HG03460 (cell line): ENCODE measurements around the gene GSE1.

Source experiments
- ATAC-seq: cut with Tn5 transposase; IDR thresholded peaks from one replicate; pipeline ENCODE4 v1.9.1; 2021; ENCODE audit not compliant: unreplicated experiment

The GSE1 gene

GRCh38 chr16:85645021-85645589, 32.0 kb downstream of the GSE1 start:
- ATAC-seq: no peak

DNA sequence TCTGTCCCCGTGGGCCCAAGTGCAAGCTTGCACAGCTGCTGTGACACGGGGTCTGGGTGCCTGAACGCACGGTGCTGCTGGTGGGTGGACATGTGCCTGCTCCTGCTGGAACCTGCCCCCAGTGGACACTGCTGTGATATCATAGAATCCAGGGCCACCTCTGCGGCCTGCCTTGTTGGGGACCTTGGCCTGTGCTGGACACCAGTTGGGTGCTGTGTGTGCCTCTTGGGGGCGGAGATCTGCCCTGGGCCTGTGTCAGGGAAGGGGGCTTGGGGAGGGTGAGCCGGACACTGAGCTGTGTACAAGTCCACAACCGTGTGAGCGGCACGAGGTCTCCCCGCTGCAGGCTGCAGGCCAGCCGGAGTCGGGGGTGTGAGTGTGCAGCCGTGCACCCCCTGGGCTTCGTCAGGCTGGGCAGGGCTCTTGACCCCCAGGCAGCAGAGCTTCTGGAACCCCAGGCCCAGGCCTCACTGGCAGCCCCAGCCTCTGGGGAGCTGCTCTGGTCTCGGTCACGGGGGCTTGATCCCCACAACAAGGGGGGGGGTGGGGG, 33.3 kb downstream of the GSE1 start:
- ATAC-seq: no peak

- ATAC-seq: no peak
Measured at GRCh38 chr16:85646976-85647375, 33.9 kb downstream of the GSE1 start.

DNA sequence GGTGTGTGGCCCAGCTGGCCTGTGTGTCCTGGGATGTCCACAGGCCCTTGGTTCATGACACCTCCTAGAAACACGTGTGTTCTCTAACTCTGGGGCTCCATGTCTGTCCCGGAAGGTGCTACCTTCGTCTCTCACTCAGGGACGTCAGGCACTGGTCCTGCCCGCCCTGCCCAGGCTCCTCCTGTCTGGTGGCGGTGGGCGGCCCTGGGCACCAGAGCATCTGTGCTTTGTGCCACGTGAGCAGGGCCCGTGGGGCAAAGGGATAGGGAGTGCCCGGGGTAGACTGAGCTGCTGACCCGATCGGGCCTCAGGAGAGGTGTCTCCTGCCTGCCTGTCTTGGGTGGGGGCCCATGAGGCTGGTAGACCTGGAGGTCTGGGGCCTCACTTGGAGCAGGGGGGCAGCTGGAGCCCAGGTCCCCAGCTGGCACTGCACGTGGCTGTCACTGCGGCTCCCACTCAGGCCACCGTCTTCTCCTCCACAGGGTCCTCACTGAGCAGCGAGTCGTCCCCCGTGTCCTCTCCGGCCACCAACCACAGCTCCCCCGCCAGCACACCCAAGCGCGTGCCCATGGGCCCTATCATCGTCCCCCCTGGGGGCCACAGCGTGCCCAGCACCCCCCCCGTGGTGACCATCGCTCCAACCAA, 35.1 kb downstream of the GSE1 start:
- no peak for ATAC-seq

GRCh38 chr16:85648805-85649204, 35.7 kb downstream of the GSE1 start:
- ATAC-seq: no peak

- no peak for ATAC-seq
Measured at GRCh38 chr16:85649411-85650134, 36.5 kb downstream of the GSE1 start.

DNA sequence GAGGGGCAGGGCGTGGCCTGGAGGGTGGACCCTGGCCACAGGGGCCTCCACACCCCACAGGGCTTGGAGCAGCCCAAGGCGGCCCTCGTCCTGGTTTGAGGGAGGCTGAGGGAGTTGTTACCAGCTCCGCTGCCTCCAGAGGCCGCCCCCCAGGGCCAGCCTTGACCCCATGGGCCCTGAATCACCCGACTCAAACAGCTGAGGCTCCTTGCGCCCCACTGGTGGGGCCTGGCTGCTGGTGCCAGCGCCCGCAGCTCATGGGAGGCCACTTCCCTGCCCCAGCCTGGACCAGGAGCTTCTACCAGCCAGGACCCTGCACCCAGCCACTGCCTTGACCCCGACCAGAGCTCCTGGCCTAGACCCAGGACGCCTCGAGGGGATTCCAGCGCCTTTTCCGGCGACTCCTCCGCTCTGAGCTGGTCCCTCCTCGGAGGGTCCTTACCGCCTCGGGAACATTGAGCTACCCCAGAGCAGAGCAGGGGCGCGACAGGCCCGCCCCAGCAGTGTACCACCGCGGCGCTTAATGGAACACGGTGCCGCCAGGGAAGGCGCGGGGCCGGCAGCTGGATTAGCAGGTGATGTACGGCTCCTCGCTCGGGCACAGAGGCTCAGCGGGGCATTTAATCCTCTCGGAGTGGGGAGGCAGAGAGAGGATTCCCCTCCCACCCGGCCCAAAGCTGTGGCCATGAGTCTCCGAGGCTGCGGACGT, 37.2 kb downstream of the GSE1 start:
- no peak for ATAC-seq

DNA sequence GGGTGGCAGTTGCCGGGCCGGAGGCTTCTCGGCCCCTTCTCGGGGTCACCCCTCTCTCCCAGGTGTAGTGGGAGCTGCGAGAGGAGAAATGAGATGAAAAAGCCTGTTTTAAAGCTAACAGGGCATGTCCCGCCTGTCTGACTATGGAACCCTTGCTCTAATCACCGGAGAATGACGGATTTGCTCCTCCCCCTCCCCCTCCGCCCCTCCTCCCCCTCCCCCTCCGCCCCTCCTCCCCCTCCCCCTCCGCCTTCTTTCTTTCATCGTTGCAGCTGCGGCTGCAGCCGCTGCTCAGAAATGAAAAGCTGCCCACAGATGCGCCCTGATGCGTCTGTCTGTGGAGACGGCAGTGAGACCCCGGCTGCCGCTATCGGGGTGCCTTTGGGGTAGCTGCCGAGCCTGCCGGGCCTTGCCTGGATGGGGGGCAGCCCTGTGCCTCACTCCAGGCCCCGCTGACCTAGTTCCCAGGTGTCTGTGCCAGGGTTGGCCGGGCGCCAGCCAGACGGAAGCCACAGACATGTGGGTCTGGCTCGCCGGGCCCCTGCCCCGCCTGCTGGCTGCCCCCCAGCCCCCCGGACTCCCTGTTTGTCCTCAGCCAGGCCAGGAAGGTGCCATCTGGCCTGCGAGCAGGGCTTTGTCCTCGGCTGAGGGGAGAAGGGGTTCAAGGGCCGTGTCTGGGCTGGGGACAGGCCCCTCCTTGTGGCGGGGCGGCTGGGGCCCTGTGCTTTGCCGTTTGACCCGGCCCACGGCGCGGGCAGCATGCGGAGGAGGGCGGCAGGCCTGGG, 37.9 kb downstream of the GSE1 start:
- ATAC-seq: no peak

GRCh38 chr16:85651629-85652430, 38.7 kb downstream of the GSE1 start:
- ATAC-seq: no peak

DNA sequence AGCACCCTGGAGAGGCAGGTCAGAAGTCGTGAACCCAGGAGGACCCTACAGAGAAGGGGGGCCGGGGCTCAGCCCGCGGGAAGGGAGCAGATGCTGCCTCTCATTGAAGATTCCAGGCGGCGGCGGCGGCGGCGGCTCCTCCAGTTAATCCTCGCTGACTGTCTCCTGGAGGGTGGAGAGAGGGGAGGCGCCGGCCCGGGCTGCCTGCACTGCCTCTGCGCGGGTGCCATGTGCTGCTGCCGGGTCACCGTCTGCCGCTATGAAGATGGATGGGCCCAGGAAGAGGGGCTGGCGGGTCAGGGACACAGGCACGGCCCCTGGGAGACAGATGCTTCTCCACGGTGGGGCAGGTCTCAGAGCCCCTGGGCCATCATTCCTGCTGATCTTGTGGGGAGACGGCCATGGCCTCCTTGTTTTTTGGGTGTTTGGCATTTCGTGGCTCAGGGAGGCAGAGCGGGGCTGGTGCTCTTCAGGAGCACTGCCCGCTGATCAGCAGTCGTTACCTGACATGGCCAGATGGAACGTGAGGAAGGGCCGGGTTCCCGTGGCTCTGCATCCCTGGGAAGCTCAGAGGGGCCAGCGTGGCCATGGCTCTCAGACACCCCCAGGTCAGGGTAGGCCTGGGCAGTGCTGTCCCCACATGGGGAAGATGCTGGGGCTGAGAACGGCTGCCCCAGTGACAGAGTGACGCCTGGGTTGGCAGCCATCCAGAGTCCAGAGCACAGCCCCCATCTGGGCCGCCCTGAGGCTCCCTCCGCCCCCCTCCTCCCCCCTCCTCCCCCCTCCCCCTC, 39.5 kb downstream of the GSE1 start:
- ATAC-seq: no peak

DNA sequence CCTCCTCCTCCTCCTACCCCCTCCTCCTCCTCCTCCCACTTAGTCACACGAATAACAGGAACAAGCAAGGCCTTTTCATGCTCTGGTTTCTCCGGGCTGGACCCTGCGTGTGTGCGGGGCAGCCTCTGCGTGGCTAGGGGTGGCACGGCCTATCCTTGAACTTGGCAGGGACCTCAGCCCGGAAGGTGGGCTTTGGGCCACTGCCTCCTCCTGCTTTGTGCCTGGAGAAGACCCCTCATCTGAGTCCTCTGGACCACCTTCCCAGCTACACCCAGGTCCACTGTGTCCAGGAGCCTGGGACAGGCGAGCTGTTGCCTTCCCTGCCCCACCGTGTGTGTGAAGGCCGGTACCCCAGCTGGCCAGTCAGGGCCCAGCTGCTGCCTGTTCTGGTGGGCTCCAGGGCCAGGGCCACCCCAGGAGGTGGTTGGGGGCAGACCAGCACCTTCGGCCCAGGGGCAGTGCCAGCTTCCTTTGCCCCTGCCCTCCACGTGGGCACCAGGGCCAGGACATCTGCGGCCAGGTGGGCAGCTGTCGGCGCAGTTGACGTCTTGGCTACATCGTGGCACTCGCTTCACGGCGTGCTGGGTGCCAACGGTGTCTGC, 40.3 kb downstream of the GSE1 start:
- ATAC-seq: no peak

DNA sequence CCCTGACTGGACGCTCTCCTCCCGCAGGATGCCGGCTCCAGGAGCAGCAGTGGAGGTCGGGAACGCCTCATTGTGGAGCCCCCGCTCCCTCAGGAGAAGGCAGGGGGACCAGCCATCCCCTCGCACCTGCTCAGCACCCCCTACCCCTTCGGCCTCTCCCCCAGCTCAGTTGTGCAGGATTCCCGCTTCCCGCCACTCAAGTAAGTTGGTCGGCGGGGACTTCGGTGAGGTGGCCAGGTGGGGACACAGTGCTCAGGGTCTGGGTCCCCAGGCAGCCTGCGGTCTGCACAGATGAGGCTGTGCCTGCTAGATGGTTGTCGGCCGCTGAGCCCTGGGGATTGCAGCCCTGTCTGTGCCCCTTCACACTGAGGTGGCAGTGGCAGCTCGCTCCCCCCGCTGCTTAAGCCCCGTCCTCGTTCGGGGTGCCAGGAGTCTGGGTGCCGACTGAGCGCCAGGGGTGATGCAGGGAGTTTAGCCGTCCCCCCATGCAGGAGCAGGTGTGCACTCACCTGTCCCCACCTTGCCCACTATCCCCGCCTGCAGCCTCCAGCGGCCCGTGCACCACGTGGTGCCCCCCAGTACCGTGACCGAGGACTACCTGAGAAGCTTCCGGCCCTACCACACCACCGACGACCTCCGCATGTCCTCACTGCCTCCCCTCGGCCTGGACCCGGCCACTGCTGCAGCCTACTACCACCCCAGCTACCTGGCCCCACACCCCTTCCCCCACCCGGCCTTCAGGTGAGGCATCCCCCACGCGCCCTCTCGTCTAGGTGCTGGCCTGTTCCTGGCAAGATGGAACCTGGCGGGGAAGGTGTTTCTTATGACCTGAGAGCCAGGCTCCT, 41.4 kb downstream of the GSE1 start:
- ATAC-seq: no peak

DNA sequence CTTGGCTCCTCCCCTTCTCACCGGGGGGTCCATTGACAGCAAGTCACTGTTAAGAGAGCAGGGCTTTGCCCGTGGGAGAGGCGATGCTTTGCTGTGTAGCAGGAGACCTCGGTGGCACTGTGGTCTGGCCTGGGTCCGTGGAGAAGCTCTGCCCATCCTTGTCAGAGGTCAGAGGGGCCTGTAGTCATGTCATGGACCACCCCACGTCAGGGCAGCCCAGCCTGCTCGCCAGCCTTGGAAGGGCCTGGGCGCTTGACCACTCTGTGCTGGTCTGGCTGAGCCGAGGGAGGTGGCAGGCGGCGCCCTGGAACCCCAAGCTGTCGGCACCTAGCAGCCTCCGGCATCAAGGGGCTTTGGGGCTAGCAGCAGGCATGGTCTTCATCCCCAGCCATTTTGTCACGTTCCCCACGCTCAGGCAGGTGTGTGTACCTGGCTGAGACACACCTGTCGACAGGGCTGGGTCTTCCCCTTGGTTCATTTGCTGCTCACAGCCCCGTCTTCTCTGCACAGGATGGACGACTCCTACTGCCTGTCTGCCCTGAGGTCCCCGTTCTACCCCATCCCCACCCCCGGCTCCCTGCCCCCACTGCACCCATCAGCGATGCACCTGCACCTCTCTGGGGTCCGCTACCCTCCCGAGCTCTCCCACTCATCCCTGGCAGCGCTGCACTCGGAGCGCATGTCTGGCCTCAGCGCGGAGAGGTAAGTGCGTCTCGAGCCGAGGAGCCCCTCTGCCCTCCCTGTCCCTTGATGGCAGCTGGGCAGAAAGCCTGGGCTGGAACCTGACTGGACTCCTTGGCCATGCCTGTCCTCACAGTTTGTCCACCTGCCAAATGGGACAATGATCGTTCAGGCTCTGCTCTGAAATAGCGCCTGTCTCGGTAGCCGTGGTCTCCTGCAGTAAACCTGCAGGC, 42.4 kb downstream of the GSE1 start:
- no peak for ATAC-seq

DNA sequence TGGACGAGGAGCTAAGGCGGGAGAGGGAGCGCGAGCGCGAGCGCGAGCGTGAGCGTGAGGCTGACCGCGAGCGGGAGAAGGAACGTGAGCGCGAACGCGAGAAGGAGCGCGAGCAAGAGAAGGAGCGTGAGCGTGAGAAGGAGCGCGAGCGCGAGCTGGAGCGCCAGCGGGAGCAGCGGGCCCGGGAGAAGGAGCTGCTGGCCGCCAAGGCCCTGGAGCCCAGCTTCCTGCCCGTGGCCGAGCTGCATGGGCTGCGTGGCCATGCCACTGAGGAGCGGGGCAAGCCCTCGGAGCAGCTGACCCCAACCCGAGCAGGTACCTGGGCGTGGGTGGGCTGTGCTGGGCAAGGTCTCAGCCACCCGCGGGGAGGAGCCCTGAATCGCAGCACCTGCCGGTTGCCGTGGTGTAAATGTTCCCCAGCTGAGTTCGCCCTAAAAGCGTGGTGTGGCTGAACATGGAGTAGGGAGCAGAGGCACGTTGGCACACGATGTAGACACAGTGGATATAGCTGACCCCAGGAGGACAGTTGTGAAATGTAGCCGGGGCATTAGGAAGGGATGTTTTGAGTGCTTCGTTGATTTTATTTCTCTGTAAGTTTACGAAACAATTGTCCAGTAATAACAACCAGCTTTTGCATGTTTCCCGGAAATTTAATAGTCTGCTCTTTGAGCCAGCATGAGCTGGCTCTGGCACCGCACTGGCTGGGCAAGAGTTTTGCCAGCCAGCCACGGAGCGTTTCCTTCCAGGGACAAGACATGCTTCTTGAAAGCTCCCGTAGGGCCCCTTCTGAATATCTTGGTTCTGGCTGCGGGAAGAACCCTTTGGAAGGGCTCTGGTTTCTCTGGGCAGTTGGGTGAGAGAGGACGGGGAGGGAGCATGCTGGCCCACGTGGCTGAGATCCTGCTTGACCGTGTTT, 43.5 kb downstream of the GSE1 start:
- ATAC-seq: no peak

- no peak for ATAC-seq
Measured at GRCh38 chr16:85657267-85657650, 44.1 kb downstream of the GSE1 start.

GRCh38 chr16:85657996-85658395, 44.9 kb downstream of the GSE1 start:
- no peak for ATAC-seq
